SU-DHL-6 (cell line): ENCODE measurements around the gene BRS3.

Experiments
- CTCF ChIP-seq: fragments of 200-600 bp; sonication (generic); IDR thresholded peaks from one replicate; pipeline ENCODE4 v1.5.1; 2017; ENCODE audit warnings: antibody characterized with exemption, mild to moderate bottlenecking, low read length, moderate library complexity; ENCODE audit not compliant: insufficient read depth, poor library complexity, severe bottlenecking
- EZH2phosphoT487 ChIP-seq: fragments of 200-600 bp; sonication (generic), shearing (Covaris generic); conservative IDR thresholded peaks from 2 replicates; pipeline ENCODE4 v1.6.1; 2018; ENCODE audit warnings: mild to moderate bottlenecking, antibody characterized with exemption, low read length, moderate library complexity, mixed read lengths

GRCh38 chrX:136475236-136475635 lies 12.5 kb upstream of the BRS3 start:
- TF ChIP-seq CTCF = no peak
- TF ChIP-seq EZH2phosphoT487 = no peak
